Peyer's patch (tissue), 4 donors: Measurements from ENCODE around the gene NOXO1. TPM values are rescaled to one million over a fixed set of nuclear protein-coding genes. Genes with fewer than 3 reads are reported as not detected.

Experiments used
- DNase-seq, 3 donors: peaks; one replicate each; pipeline ENCODE4 v3.0.0-alpha.2; 2017 to 2019
- H3K27ac ChIP-seq, 4 donors: fragments of 200-600 bp; sonication (generic); one replicate each; pipeline ENCODE4 v1.5.1; 2016 to 2019
- H3K27me3 ChIP-seq, 2 donors: fragments of 200-600 bp; sonication (generic); one replicate each; pipeline ENCODE4 v1.5.1; 2019
- H3K36me3 ChIP-seq, 3 donors: fragments of 200-600 bp; sonication (generic); one replicate each; pipeline ENCODE4 v1.5.1; 2016 to 2019
- H3K4me1 ChIP-seq, 4 donors: fragments of 200-600 bp; sonication (generic); one replicate each; pipeline ENCODE4 v1.5.1; 2016 to 2019
- H3K4me3 ChIP-seq, 4 donors: fragments of 200-600 bp; sonication (generic); 1 replicate in 3 of 4; 2 replicates in 1 of 4; pipeline ENCODE4 v1.5.1; 2016 to 2019; ENCODE audit warnings: mild to moderate bottlenecking in 1 of 4
- H3K9me3 ChIP-seq, 4 donors: fragments of 200-600 bp; sonication (generic); one replicate each; pipeline ENCODE4 v1.5.1; 2016 to 2019; ENCODE audit warnings: mild to moderate bottlenecking in 1 of 4
- POLR2A ChIP-seq, 2 donors: fragments of 450-650 bp; IDR thresholded peaks; one replicate each; pipeline ENCODE4 v1.5.1; 2017; ENCODE audit warnings: antibody characterized with exemption in 2 of 2, mild to moderate bottlenecking in 2 of 2, moderate library complexity in 2 of 2
- total RNA-seq, 4 donors: library from RNA; depleted of rRNA; stranded (reverse); fragments of >200 nt; gene quantifications; one replicate each; pipeline ENCODE4 v1.1.0, GENCODE V29; 2016
- TF ChIP-seq, protein P1 (sequence below), 6 experiments: fragments of 450-650 bp in 4 of 6; fragments of 200-600 bp in 2 of 6; sonication (generic) in 1 of 6; IDR thresholded peaks; one replicate each; pipeline ENCODE4 v1.5.1; 2017 to 2019; ENCODE audit warnings: antibody characterized with exemption in 6 of 6, mild to moderate bottlenecking in 3 of 6, moderate library complexity in 1 of 6

The NOXO1 gene
- total RNA-seq, 4 donors from 2014 or later = 8.6 to 23.1 (median 11.3) TPM

DNA sequence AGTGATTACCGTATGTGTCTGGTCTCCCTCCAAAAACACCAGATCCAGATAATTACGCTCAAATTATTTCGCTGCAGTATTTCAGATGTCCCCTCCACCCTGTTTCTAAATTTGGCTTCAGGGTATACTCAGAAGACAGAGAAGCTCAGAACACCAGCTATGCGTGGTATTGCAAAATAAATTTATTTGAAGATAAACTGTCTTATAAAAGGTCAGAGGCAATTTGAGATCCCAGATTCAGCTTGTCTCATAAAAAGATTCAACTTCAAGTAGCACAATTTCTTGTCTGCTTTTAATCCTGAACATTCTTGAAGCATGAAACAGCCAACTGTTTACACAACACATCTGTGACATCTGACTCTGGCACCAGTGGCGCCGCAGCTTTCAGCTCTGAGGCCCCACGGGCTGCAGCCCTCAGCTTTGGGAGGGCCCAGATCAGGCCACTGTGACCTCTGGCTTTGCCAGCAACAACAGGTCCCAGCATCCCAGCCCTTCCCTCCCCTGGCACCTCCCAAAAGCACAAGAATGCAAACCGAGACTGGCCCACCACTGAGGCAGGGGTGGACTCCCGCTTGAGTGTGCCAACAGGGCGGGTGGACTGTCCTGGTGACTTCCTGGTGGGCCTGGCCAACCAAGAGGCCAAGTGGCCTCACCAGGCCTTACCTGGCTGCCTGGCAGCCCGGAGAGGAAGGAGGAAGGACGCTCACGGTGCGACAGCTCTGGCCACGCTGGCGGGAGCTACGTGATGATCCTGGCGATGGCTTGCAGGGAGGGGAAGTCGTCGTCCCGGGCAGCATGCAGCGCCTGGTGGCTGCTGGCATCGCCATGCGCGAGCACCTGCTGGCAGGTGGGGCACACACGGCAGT lies 16.5 kb upstream of the NOXO1 start:
- Histone ChIP-seq H3K36me3 (peaks cover 0 to 56% (median 3%) of the 10 kb centered on the region in 3 donors), H3K4me3 (no peak overlapping the region), H3K27me3 (no peaks in the 10 kb centered on the region), H3K4me1 (peaks cover 0 to 5% (median 0%) of the 10 kb centered on the region in 4 donors), H3K27ac (peak overlapping the region in 3 of 4 donors; percentile 22 to 40 (median 35)), H3K9me3 (no peaks in the 10 kb centered on the region)
- DNase-seq = no peak
- TF ChIP-seq, protein P1, sequence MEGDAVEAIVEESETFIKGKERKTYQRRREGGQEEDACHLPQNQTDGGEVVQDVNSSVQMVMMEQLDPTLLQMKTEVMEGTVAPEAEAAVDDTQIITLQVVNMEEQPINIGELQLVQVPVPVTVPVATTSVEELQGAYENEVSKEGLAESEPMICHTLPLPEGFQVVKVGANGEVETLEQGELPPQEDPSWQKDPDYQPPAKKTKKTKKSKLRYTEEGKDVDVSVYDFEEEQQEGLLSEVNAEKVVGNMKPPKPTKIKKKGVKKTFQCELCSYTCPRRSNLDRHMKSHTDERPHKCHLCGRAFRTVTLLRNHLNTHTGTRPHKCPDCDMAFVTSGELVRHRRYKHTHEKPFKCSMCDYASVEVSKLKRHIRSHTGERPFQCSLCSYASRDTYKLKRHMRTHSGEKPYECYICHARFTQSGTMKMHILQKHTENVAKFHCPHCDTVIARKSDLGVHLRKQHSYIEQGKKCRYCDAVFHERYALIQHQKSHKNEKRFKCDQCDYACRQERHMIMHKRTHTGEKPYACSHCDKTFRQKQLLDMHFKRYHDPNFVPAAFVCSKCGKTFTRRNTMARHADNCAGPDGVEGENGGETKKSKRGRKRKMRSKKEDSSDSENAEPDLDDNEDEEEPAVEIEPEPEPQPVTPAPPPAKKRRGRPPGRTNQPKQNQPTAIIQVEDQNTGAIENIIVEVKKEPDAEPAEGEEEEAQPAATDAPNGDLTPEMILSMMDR (IDR thresholded peaks at IDR 0.05) = no peak
- TF ChIP-seq POLR2A (IDR thresholded peaks at IDR 0.05) = no peak

DNA sequence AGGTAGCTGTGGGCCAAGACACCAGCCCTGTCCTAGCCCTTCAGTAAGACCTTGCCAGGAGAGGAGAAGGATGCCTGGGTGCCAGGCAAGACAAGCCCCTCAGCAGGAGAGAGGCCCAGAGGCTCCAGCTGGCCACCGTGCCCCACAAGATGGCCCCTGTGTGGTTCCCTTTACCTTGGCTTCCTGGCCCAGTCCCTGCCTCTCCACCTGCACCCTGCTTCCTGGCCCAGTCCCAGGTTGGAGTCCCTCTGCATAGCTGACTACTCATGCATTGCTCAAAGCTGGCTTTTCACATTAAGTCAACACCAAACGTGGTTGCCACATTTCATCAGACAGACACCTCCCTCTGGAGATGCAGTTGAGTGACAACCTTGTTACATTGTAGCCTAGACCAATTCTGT lies 12.5 kb upstream of the NOXO1 start:
- no peak overlapping the region for H3K4me3 ChIP-seq
- DNase-seq = no peak
- H3K36me3 ChIP-seq = peaks cover 0 to 16% (median 0%) of the 10 kb centered on the region in 3 donors
- peak overlapping the region in 2 of 4 donors; percentile 9 to 55 for H3K27ac ChIP-seq
- TF ChIP-seq, protein P1 (IDR thresholded peaks at IDR 0.05) = no peak
- no peak for TF ChIP-seq POLR2A (IDR thresholded peaks at IDR 0.05)
- H3K4me1 ChIP-seq = peaks cover 3 to 42% (median 15%) of the 10 kb centered on the region in 4 donors
- peaks cover 0 to 4% (median 0%) of the 10 kb centered on the region in 4 donors for H3K9me3 ChIP-seq
- peaks cover 0 to 22% of the 10 kb centered on the region in 2 donors for H3K27me3 ChIP-seq

- peak overlapping the region in 3 of 4 donors; percentile 38 to 71 (median 47) for H3K4me3 ChIP-seq
Observed at GRCh38 chr16:1992704-1993317, 11.5 kb upstream of the NOXO1 start.

GRCh38 chr16:1991948-1992703 lies 10.9 kb upstream of the NOXO1 start:
- Histone ChIP-seq H3K36me3 (peaks cover 0 to 7% (median 0%) of the 10 kb centered on the region in 3 donors), H3K4me3 (peak overlapping the region; percentile 12 to 71 (median 42)), H3K9me3 (peaks cover 0 to 4% (median 0%) of the 10 kb centered on the region in 4 donors), H3K27me3 (peaks cover 0 to 22% of the 10 kb centered on the region in 2 donors), H3K4me1 (peaks cover 3 to 37% (median 15%) of the 10 kb centered on the region in 4 donors), H3K27ac (peak overlapping the region; percentile 73 to 85 (median 78))
- TF ChIP-seq, protein P1 (IDR thresholded peaks at IDR 0.05) = peak in 1 of 6 experiments; percentile 6
- peak; percentile 49 to 50 for TF ChIP-seq POLR2A (IDR thresholded peaks at IDR 0.05)
- peak; percentile 98 to 99 (median 98) for DNase-seq

More at GRCh38 chr16:1992704-1993317, 11.5 kb upstream of the NOXO1 start:
- DNase-seq = no peak
- TF ChIP-seq, protein P1 (IDR thresholded peaks at IDR 0.05) = no peak
- TF ChIP-seq POLR2A (IDR thresholded peaks at IDR 0.05) = no peak
- Histone ChIP-seq H3K4me1 (peaks cover 3 to 37% (median 15%) of the 10 kb centered on the region in 4 donors), H3K9me3 (peaks cover 0 to 4% (median 0%) of the 10 kb centered on the region in 4 donors), H3K27me3 (peaks cover 0 to 22% of the 10 kb centered on the region in 2 donors), H3K36me3 (peaks cover 0 to 7% (median 0%) of the 10 kb centered on the region in 3 donors), H3K27ac (peak overlapping the region; percentile 5 to 85 (median 76))

GRCh38 chr16:1991588-1991947 lies 10.3 kb upstream of the NOXO1 start:
- no peak for TF ChIP-seq POLR2A (IDR thresholded peaks at IDR 0.05)
- TF ChIP-seq, protein P1 (IDR thresholded peaks at IDR 0.05) = no peak
- DNase-seq = no peak
- Histone ChIP-seq H3K27me3 (peaks cover 0 to 22% of the 10 kb centered on the region in 2 donors), H3K36me3 (peaks cover 0 to 12% (median 0%) of the 10 kb centered on the region in 3 donors), H3K27ac (peak overlapping the region; percentile 73 to 85 (median 78)), H3K4me1 (peaks cover 3 to 37% (median 15%) of the 10 kb centered on the region in 4 donors), H3K4me3 (peak overlapping the region; percentile 12 to 71 (median 42)), H3K9me3 (peaks cover 0 to 4% (median 0%) of the 10 kb centered on the region in 4 donors)
